Measurements from ENCODE around the gene NFS1.
"Not testable (repeated sequence)": the region's sequence is repeated elsewhere in the genome, so short reads cannot be mapped to it uniquely, and the experiment has no call there.

The NFS1 gene

DNA sequence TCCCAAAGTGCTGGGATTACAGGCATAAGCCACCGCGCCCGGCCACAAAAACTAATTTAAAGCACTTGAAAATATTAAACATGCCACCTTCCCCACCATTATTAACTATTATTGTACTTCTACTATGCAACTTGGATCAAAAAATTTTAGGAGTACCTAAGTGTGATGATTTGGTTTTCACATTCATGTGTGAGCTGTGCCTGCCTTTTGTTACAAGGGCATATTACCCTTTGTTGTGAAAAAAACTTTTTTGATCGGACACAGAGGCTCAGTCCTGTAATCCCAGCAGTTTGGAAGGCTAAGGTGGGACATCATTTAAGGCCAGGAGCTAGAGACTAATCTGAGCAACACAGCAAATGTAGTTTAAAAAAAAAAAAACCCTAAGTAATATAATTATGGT is 17.2 kb upstream of the NFS1 start:
- Histone ChIP-seq H3K36me3 (ENCODE audit: control insufficient read depth, insufficient read depth, low read length) (peaks cover 99% of the 10 kb centered on the region), H3K27me3 (ENCODE audit: control insufficient read depth, insufficient read depth, low read length) (no peaks in the 10 kb centered on the region), H3K9ac (ENCODE audit: low read length) (no peak overlapping the region), H3K4me3 (ENCODE audit: low read depth, low read length) (no peak overlapping the region), H3K9me3 (ENCODE audit: control insufficient read depth, insufficient read depth, low read depth, low read length) (no peaks in the 10 kb centered on the region), H3K4me1 (ENCODE audit: control insufficient read depth, insufficient read depth, low read length) (no peaks in the 10 kb centered on the region), H3K27ac (ENCODE audit: low read depth, low read length) (no peak overlapping the region)

GRCh38 chr20:35715652-35716051 is 16.5 kb upstream of the NFS1 start:
- Histone ChIP-seq H3K27me3 (ENCODE audit: control insufficient read depth, insufficient read depth, low read length) (no peaks in the 10 kb centered on the region), H3K4me1 (ENCODE audit: control insufficient read depth, insufficient read depth, low read length) (no peaks in the 10 kb centered on the region), H3K27ac (ENCODE audit: low read depth, low read length) (no peak overlapping the region), H3K36me3 (ENCODE audit: control insufficient read depth, insufficient read depth, low read length) (peaks cover 99% of the 10 kb centered on the region), H3K9me3 (ENCODE audit: control insufficient read depth, insufficient read depth, low read depth, low read length) (no peaks in the 10 kb centered on the region), H3K9ac (ENCODE audit: low read length) (no peak overlapping the region), H3K4me3 (ENCODE audit: low read depth, low read length) (no peak overlapping the region)

GRCh38 chr20:35714127-35714526 is 15.0 kb upstream of the NFS1 start:
- peaks cover 99% of the 10 kb centered on the region for H3K36me3 ChIP-seq (ENCODE audit: control insufficient read depth, insufficient read depth, low read length)
- H3K9ac ChIP-seq (ENCODE audit: low read length): no peak overlapping the region
- no peaks in the 10 kb centered on the region for H3K27me3 ChIP-seq (ENCODE audit: control insufficient read depth, insufficient read depth, low read length)
- no peaks in the 10 kb centered on the region for H3K4me1 ChIP-seq (ENCODE audit: control insufficient read depth, insufficient read depth, low read length)
- no peak overlapping the region for H3K4me3 ChIP-seq (ENCODE audit: low read depth, low read length)
- no peaks in the 10 kb centered on the region for H3K9me3 ChIP-seq (ENCODE audit: control insufficient read depth, insufficient read depth, low read depth, low read length)
- H3K27ac ChIP-seq (ENCODE audit: low read depth, low read length): no peak overlapping the region

- H3K36me3 ChIP-seq (ENCODE audit: control insufficient read depth, insufficient read depth, low read length): peaks cover 99% of the 10 kb centered on the region
- H3K9ac ChIP-seq (ENCODE audit: low read length); H3K27me3 ChIP-seq (ENCODE audit: control insufficient read depth, insufficient read depth, low read length); H3K27ac ChIP-seq (ENCODE audit: low read depth, low read length); H3K9me3 ChIP-seq (ENCODE audit: control insufficient read depth, insufficient read depth, low read depth, low read length); H3K4me3 ChIP-seq (ENCODE audit: low read depth, low read length); H3K4me1 ChIP-seq (ENCODE audit: control insufficient read depth, insufficient read depth, low read length): not testable (repeated sequence)
Measured at GRCh38 chr20:35713120-35713519, 14.0 kb upstream of the NFS1 start.

- H3K36me3 ChIP-seq (ENCODE audit: control insufficient read depth, insufficient read depth, low read length): peaks cover 99% of the 10 kb centered on the region
- no peaks in the 10 kb centered on the region for H3K27me3 ChIP-seq (ENCODE audit: control insufficient read depth, insufficient read depth, low read length)
- no peak overlapping the region for H3K9ac ChIP-seq (ENCODE audit: low read length)
- H3K27ac ChIP-seq (ENCODE audit: low read depth, low read length): no peak overlapping the region
- no peaks in the 10 kb centered on the region for H3K9me3 ChIP-seq (ENCODE audit: control insufficient read depth, insufficient read depth, low read depth, low read length)
- no peak overlapping the region for H3K4me3 ChIP-seq (ENCODE audit: low read depth, low read length)
- no peaks in the 10 kb centered on the region for H3K4me1 ChIP-seq (ENCODE audit: control insufficient read depth, insufficient read depth, low read length)
Measured at GRCh38 chr20:35711588-35712209, 12.5 kb upstream of the NFS1 start.

DNA sequence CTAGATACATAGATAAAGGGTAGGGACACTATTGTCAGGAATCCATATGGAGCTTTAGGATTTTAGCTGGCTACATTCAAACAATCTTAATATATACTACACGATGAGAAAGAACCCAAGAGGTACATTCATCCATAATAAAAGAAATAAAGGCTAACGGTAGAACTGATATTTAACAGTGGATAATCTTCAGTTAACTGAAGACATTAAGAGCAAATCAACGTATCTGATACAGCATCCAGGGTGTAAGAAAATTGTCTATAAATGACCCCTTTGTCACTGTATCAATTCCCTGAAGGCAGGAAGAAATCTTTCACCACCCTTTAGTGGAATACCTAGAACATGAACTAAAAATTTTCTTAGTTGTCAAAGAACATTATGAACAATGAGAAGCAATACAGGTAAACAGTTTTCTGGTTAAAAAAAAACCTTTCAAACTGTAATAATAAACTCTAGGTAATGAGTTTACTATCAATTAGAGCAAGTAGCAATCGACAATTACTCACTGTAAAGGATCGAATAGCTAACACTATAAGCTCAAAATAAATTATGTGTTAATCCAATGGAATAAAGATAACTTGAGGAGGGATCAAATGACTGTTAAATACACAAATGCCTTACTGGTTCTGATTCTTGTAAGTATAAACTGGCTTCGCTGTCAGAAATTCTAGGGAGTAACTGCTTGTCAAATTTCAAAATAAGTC is 11.9 kb upstream of the NFS1 start:
- Histone ChIP-seq H3K36me3 (ENCODE audit: control insufficient read depth, insufficient read depth, low read length) (peaks cover 99% of the 10 kb centered on the region), H3K4me1 (ENCODE audit: control insufficient read depth, insufficient read depth, low read length) (no peaks in the 10 kb centered on the region), H3K9me3 (ENCODE audit: control insufficient read depth, insufficient read depth, low read depth, low read length) (no peaks in the 10 kb centered on the region), H3K27me3 (ENCODE audit: control insufficient read depth, insufficient read depth, low read length) (no peaks in the 10 kb centered on the region), H3K4me3 (ENCODE audit: low read depth, low read length) (no peak overlapping the region), H3K9ac (ENCODE audit: low read length) (no peak overlapping the region), H3K27ac (ENCODE audit: low read depth, low read length) (no peak overlapping the region)

DNA sequence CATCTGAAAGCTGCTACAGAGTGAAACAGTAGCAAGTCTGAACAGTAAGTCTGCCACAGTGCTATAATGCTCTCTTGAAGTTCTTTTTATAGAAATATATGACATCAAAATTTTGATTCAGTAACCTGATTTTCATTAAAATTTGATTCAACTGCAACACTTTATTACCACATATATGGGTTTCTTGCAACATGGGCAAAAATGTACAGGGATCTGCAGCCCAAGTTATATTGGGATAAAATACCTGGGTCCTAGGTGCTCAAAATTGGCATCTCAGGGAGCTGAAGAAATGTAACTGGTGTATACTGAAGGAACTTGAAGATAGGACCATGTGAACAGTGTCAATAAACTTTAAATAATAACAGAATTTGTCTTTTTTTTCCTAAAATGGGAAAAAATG is 10.9 kb upstream of the NFS1 start:
- Histone ChIP-seq H3K9ac (ENCODE audit: low read length) (no peak overlapping the region), H3K27ac (ENCODE audit: low read depth, low read length) (no peak overlapping the region), H3K36me3 (ENCODE audit: control insufficient read depth, insufficient read depth, low read length) (peaks cover 99% of the 10 kb centered on the region), H3K27me3 (ENCODE audit: control insufficient read depth, insufficient read depth, low read length) (no peaks in the 10 kb centered on the region), H3K9me3 (ENCODE audit: control insufficient read depth, insufficient read depth, low read depth, low read length) (no peaks in the 10 kb centered on the region), H3K4me3 (ENCODE audit: low read depth, low read length) (no peak overlapping the region), H3K4me1 (ENCODE audit: control insufficient read depth, insufficient read depth, low read length) (no peaks in the 10 kb centered on the region)

GRCh38 chr20:35709259-35709658 is 10.1 kb upstream of the NFS1 start:
- H3K27ac ChIP-seq (ENCODE audit: low read depth, low read length): no peak overlapping the region
- H3K27me3 ChIP-seq (ENCODE audit: control insufficient read depth, insufficient read depth, low read length): no peaks in the 10 kb centered on the region
- no peak overlapping the region for H3K9ac ChIP-seq (ENCODE audit: low read length)
- H3K9me3 ChIP-seq (ENCODE audit: control insufficient read depth, insufficient read depth, low read depth, low read length): no peaks in the 10 kb centered on the region
- no peaks in the 10 kb centered on the region for H3K4me1 ChIP-seq (ENCODE audit: control insufficient read depth, insufficient read depth, low read length)
- H3K36me3 ChIP-seq (ENCODE audit: control insufficient read depth, insufficient read depth, low read length): peaks cover 99% of the 10 kb centered on the region
- no peak overlapping the region for H3K4me3 ChIP-seq (ENCODE audit: low read depth, low read length)

DNA sequence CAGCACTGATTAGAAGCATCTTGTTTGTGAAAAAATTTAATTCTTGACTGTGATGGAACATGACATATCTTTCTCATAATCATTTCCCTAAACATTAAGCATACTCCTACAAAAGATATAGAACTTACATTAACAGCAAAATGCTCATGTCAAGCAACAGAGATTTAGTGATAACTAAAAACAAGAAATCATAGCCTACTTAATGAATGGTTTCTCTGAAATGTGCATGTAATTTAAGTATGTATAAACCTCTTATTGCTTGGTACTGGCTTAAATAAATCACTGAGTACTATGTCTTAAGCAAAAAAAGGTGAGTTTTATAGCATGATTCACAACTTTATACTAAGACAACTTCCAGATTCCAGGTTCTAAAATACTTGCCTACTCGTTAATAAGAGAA is 9.3 kb upstream of the NFS1 start:
- Histone ChIP-seq H3K27me3 (ENCODE audit: control insufficient read depth, insufficient read depth, low read length) (no peaks in the 10 kb centered on the region), H3K27ac (ENCODE audit: low read depth, low read length) (no peak overlapping the region), H3K4me3 (ENCODE audit: low read depth, low read length) (no peak overlapping the region), H3K4me1 (ENCODE audit: control insufficient read depth, insufficient read depth, low read length) (no peaks in the 10 kb centered on the region), H3K9ac (ENCODE audit: low read length) (no peak overlapping the region), H3K36me3 (ENCODE audit: control insufficient read depth, insufficient read depth, low read length) (peaks cover 99% of the 10 kb centered on the region), H3K9me3 (ENCODE audit: control insufficient read depth, insufficient read depth, low read depth, low read length) (no peaks in the 10 kb centered on the region)

DNA sequence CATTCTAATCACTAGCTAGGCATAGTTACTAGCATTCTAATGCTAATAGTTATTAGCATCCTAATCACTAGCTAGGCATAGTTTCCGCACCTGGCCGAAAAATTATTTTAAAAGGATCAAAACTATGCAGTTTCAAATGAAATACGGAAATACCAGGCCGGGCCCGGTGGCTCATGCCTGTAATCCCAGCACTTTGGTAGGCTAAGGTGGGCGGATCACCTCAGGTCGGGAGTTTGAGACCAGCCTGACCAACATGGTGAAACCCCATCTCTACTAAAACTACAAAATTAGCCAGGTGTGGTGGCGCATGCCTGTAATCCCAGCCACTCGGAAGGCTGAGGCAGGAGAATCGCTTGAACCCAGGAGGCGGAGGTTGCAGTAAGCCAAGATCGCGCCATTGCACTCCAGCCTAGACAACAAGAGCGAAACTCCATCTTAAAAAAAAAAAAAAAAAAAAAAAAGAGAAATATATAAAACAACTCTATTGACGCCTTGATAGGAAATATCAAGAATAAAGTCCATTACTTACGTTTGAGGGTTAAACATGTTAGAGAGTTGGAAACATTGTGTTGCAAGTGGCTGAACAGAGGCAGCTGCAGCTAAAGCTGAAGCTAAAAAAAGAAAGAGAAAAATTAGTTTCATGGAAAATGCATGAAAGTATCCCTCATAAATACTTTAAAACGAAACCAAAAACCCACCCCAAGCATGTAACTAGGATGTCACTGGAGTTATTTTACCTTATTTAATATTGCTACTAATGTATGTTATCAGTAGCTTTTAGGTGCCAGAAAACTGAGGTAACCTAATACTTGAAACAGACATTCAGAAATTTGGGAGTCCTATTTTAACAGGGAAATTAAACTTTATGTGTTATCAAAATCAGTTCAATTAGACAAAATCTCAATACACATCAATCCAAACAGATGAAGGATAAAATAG is 7.7 kb upstream of the NFS1 start:
- H3K27me3 ChIP-seq (ENCODE audit: control insufficient read depth, insufficient read depth, low read length); H3K9ac ChIP-seq (ENCODE audit: low read length); H3K4me3 ChIP-seq (ENCODE audit: low read depth, low read length); H3K27ac ChIP-seq (ENCODE audit: low read depth, low read length); H3K9me3 ChIP-seq (ENCODE audit: control insufficient read depth, insufficient read depth, low read depth, low read length); H3K4me1 ChIP-seq (ENCODE audit: control insufficient read depth, insufficient read depth, low read length): not testable (repeated sequence)
- H3K36me3 ChIP-seq (ENCODE audit: control insufficient read depth, insufficient read depth, low read length): peaks cover 97% of the 10 kb centered on the region

DNA sequence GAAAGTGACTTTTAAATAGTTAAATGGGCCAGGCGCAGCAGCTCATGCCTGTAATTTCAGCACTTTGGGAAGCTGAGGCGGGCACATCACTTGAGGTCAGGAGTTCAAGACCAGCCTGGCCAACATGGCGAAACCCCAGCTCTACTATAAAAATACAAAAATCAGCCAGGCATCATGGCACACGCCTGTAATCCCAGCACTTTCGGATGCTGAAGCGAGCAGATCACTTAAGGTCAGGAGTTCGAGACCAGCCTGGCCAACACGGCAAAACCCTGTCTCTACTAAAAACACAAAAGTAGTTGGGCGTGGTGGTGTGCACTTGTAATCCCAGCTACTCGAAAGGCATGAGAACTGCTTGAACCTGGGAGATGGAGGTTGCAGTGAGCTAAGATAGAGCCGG is 6.7 kb upstream of the NFS1 start:
- not testable (repeated sequence) for H3K4me3 ChIP-seq (ENCODE audit: low read depth, low read length); H3K27me3 ChIP-seq (ENCODE audit: control insufficient read depth, insufficient read depth, low read length); H3K9ac ChIP-seq (ENCODE audit: low read length); H3K27ac ChIP-seq (ENCODE audit: low read depth, low read length); H3K4me1 ChIP-seq (ENCODE audit: control insufficient read depth, insufficient read depth, low read length); H3K9me3 ChIP-seq (ENCODE audit: control insufficient read depth, insufficient read depth, low read depth, low read length)
- peaks cover 90% of the 10 kb centered on the region for H3K36me3 ChIP-seq (ENCODE audit: control insufficient read depth, insufficient read depth, low read length)
